Femur (tissue), 1 donor: ENCODE data around the gene PTPRN2.

Experiments used
- DNase-seq: peaks from one replicate; pipeline ENCODE4 v3.0.0-alpha.2; 2017

Gene PTPRN2

GRCh38 chr7:157522954-157523353 is 1064.7 kb downstream of the PTPRN2 start:
- no peak for DNase-seq

GRCh38 chr7:157522189-157522588 is 1065.4 kb downstream of the PTPRN2 start:
- no peak for DNase-seq

GRCh38 chr7:157521752-157522151 is 1065.9 kb downstream of the PTPRN2 start:
- DNase-seq: no peak

- no peak for DNase-seq
Observed at GRCh38 chr7:157521061-157521731, 1066.4 kb downstream of the PTPRN2 start.

GRCh38 chr7:157520249-157520648 is 1067.4 kb downstream of the PTPRN2 start:
- DNase-seq: no peak

- DNase-seq: no peak
Observed at GRCh38 chr7:157519798-157520244, 1067.8 kb downstream of the PTPRN2 start.

- no peak for DNase-seq
Observed at GRCh38 chr7:157519246-157519645, 1068.4 kb downstream of the PTPRN2 start.

- no peak for DNase-seq
Observed at GRCh38 chr7:157518514-157519175, 1069.0 kb downstream of the PTPRN2 start.

GRCh38 chr7:157517782-157518513 is 1069.7 kb downstream of the PTPRN2 start:
- DNase-seq: no peak

- no peak for DNase-seq
Observed at GRCh38 chr7:157516911-157517781, 1070.5 kb downstream of the PTPRN2 start.

- DNase-seq: no peak
Observed at GRCh38 chr7:157516311-157516710, 1071.3 kb downstream of the PTPRN2 start.

- no peak for DNase-seq
Observed at GRCh38 chr7:157515342-157516041, 1072.1 kb downstream of the PTPRN2 start.

GRCh38 chr7:157514746-157515145 is 1072.9 kb downstream of the PTPRN2 start:
- no peak for DNase-seq

GRCh38 chr7:157514306-157514705 is 1073.3 kb downstream of the PTPRN2 start:
- DNase-seq: no peak

- no peak for DNase-seq
Observed at GRCh38 chr7:157513682-157514081, 1073.9 kb downstream of the PTPRN2 start.

GRCh38 chr7:157513162-157513621 is 1074.4 kb downstream of the PTPRN2 start:
- DNase-seq: no peak

GRCh38 chr7:157509226-157509625 is 1078.4 kb downstream of the PTPRN2 start:
- no peak for DNase-seq

- no peak for DNase-seq
Observed at GRCh38 chr7:157508477-157508881, 1079.1 kb downstream of the PTPRN2 start.

GRCh38 chr7:157507987-157508386 is 1079.6 kb downstream of the PTPRN2 start:
- no peak for DNase-seq

GRCh38 chr7:157506268-157506667 is 1081.4 kb downstream of the PTPRN2 start:
- no peak for DNase-seq

GRCh38 chr7:157505646-157506045 is 1082.0 kb downstream of the PTPRN2 start:
- no peak for DNase-seq

GRCh38 chr7:157503229-157503628 is 1084.4 kb downstream of the PTPRN2 start:
- DNase-seq: no peak
